ENCODE measurements around the gene FZR1. TPM values are rescaled to one million over a fixed set of nuclear protein-coding genes. Genes with fewer than 3 reads are reported as not detected.

The FZR1 gene
- total and polyA plus RNA-seq, 2 of the 13 experiments (the other 11 are each of a cell fraction or from before 2014, with no cell fraction given) = 29.0 to 30.8 TPM

DNA sequence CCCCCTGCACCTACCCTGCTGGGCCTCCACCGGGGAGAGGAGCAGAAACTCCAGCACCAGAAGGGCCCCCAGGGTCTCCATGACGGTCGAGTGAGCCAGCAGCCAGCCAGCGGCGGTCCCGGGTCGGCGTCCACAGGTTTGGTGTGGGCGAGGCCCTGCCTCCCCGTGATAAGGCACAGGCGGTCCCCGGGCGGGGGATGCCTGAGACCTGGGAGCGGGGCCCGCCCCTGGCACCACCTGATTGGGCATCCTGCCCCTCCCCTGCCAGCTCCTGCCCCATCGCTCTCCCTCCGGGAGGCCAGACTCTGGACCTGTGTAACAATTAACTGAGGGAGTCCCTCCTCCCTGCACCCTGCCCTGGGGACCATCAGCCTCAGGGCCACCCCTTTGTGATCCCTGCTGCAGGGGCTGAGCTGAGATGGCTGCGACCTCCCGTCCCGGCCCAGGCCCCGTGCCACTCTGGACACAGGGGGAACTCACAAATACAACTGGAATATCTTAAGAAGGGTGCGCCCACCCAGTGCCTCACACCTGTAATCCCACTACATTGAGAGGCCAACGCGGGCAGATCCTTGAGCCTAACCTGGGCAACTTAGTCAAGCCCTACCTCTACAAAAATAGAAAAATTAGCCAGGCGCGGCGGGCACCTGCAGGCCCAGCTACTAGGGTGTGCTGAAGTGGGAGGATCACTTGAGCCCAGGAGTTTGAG, 25.6 kb upstream of the FZR1 start, which contains the start of gene SMIM24 (continued):
- TF ChIP-seq, protein P1, sequence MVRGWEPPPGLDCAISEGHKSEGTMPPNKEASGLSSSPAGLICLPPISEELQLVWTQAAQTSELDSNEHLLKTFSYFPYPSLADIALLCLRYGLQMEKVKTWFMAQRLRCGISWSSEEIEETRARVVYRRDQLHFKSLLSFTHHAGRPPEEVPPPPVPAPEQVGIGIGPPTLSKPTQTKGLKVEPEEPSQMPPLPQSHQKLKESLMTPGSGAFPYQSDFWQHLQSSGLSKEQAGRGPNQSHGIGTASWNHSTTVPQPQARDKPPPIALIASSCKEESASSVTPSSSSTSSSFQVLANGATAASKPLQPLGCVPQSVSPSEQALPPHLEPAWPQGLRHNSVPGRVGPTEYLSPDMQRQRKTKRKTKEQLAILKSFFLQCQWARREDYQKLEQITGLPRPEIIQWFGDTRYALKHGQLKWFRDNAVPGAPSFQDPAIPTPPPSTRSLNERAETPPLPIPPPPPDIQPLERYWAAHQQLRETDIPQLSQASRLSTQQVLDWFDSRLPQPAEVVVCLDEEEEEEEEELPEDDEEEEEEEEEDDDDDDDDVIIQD (CRISPR knock-in tag; IDR thresholded peaks at IDR 0.05; ENCODE audit: low read depth) = no peak
- no peak for TF ChIP-seq SNRNP70 (IDR thresholded peaks at IDR 0.05; ENCODE audit: low read depth, low read length)
- TF ChIP-seq, protein P2, sequence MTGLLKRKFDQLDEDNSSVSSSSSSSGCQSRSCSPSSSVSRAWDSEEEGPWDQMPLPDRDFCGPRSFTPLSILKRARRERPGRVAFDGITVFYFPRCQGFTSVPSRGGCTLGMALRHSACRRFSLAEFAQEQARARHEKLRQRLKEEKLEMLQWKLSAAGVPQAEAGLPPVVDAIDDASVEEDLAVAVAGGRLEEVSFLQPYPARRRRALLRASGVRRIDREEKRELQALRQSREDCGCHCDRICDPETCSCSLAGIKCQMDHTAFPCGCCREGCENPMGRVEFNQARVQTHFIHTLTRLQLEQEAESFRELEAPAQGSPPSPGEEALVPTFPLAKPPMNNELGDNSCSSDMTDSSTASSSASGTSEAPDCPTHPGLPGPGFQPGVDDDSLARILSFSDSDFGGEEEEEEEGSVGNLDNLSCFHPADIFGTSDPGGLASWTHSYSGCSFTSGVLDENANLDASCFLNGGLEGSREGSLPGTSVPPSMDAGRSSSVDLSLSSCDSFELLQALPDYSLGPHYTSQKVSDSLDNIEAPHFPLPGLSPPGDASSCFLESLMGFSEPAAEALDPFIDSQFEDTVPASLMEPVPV (CRISPR knock-in tag; IDR thresholded peaks at IDR 0.05) = no peak
- TF ChIP-seq KAT8 (CRISPR knock-in tag; IDR thresholded peaks at IDR 0.05) = no peak; the same call in 1 of the 2 replicates
- TF ChIP-seq ZNF451 (CRISPR knock-in tag; IDR thresholded peaks at IDR 0.05) = 0 out of 2 replicates have a peak, but pooled peaks have one; percentile 45
- no peak for TF ChIP-seq CBFB (CRISPR knock-in tag; IDR thresholded peaks at IDR 0.05)
- no peak for TF ChIP-seq ZBTB21 (CRISPR knock-in tag; IDR thresholded peaks at IDR 0.05)
- TF ChIP-seq MIER3 (CRISPR knock-in tag; IDR thresholded peaks at IDR 0.05; ENCODE audit: borderline replicate concordance) = no peak
- 0 out of 2 replicates have a peak, but pooled peaks have one; percentile 29 for TF ChIP-seq ZSCAN9 (CRISPR knock-in tag; IDR thresholded peaks at IDR 0.05; ENCODE audit: borderline replicate concordance)
- TF ChIP-seq DMAP1 (CRISPR knock-in tag; IDR thresholded peaks at IDR 0.05) = no peak
- TF ChIP-seq NBN (conservative IDR thresholded peaks at IDR 0.05) = no peak
- TF ChIP-seq, protein P3, sequence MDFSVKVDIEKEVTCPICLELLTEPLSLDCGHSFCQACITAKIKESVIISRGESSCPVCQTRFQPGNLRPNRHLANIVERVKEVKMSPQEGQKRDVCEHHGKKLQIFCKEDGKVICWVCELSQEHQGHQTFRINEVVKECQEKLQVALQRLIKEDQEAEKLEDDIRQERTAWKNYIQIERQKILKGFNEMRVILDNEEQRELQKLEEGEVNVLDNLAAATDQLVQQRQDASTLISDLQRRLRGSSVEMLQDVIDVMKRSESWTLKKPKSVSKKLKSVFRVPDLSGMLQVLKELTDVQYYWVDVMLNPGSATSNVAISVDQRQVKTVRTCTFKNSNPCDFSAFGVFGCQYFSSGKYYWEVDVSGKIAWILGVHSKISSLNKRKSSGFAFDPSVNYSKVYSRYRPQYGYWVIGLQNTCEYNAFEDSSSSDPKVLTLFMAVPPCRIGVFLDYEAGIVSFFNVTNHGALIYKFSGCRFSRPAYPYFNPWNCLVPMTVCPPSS (IDR thresholded peaks at IDR 0.05) = no peak
- no peak for TF ChIP-seq BHLHE40 (IDR thresholded peaks at IDR 0.05; ENCODE audit: low read length)
- no peak for TF ChIP-seq ZNF34 (CRISPR knock-in tag; IDR thresholded peaks at IDR 0.05; ENCODE audit: borderline replicate concordance)
- TF ChIP-seq, protein P4, sequence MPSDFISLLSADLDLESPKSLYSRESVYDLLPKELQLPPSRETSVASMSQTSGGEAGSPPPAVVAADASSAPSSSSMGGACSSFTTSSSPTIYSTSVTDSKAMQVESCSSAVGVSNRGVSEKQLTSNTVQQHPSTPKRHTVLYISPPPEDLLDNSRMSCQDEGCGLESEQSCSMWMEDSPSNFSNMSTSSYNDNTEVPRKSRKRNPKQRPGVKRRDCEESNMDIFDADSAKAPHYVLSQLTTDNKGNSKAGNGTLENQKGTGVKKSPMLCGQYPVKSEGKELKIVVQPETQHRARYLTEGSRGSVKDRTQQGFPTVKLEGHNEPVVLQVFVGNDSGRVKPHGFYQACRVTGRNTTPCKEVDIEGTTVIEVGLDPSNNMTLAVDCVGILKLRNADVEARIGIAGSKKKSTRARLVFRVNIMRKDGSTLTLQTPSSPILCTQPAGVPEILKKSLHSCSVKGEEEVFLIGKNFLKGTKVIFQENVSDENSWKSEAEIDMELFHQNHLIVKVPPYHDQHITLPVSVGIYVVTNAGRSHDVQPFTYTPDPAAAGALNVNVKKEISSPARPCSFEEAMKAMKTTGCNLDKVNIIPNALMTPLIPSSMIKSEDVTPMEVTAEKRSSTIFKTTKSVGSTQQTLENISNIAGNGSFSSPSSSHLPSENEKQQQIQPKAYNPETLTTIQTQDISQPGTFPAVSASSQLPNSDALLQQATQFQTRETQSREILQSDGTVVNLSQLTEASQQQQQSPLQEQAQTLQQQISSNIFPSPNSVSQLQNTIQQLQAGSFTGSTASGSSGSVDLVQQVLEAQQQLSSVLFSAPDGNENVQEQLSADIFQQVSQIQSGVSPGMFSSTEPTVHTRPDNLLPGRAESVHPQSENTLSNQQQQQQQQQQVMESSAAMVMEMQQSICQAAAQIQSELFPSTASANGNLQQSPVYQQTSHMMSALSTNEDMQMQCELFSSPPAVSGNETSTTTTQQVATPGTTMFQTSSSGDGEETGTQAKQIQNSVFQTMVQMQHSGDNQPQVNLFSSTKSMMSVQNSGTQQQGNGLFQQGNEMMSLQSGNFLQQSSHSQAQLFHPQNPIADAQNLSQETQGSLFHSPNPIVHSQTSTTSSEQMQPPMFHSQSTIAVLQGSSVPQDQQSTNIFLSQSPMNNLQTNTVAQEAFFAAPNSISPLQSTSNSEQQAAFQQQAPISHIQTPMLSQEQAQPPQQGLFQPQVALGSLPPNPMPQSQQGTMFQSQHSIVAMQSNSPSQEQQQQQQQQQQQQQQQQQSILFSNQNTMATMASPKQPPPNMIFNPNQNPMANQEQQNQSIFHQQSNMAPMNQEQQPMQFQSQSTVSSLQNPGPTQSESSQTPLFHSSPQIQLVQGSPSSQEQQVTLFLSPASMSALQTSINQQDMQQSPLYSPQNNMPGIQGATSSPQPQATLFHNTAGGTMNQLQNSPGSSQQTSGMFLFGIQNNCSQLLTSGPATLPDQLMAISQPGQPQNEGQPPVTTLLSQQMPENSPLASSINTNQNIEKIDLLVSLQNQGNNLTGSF (CRISPR knock-in tag; IDR thresholded peaks at IDR 0.05) = no peak
- TF ChIP-seq, protein P5, sequence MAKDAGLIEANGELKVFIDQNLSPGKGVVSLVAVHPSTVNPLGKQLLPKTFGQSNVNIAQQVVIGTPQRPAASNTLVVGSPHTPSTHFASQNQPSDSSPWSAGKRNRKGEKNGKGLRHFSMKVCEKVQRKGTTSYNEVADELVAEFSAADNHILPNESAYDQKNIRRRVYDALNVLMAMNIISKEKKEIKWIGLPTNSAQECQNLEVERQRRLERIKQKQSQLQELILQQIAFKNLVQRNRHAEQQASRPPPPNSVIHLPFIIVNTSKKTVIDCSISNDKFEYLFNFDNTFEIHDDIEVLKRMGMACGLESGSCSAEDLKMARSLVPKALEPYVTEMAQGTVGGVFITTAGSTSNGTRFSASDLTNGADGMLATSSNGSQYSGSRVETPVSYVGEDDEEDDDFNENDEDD (CRISPR knock-in tag; IDR thresholded peaks at IDR 0.05; ENCODE audit: borderline replicate concordance) = 0 out of 2 replicates have a peak, but pooled peaks have one; percentile 18
- no peak for TF ChIP-seq ZNF577 (CRISPR knock-in tag; IDR thresholded peaks at IDR 0.05; ENCODE audit: borderline replicate concordance, low read depth)
- no peak for TF ChIP-seq ZFP41 (CRISPR knock-in tag; IDR thresholded peaks at IDR 0.05; ENCODE audit: borderline replicate concordance)
- 0 out of 2 replicates have a peak, but pooled peaks have one; percentile 26 for TF ChIP-seq RCOR2 (CRISPR knock-in tag; IDR thresholded peaks at IDR 0.05)
- TF ChIP-seq MBNL3 (CRISPR knock-in tag; conservative IDR thresholded peaks at IDR 0.05) = no peak

Data from HepG2 (cell line).